GM12878 (cell line): ENCODE results near the gene TOE1. TPM values are rescaled to one million over a fixed set of nuclear protein-coding genes. Genes with fewer than 3 reads are reported as not detected.

Experiments used
- ATAC-seq: fragments of 200-7000 bp; cut with Tn5 transposase; 3 replicates; pipeline ENCODE4 v1.9.1; 2020; ENCODE audit warnings: mild to moderate bottlenecking, moderate library complexity
- BruUV-seq: library from RNA; stranded (reverse); fragments of 400-500 nt; replicated peaks from 2 replicates; lab custom pipeline; 2021; lab: Mats Ljungman, UMichigan
- CTCF ChIA-PET: fragments of 300-600 bp; sonication (Branson Sonifier 250); formaldehyde crosslinking; extraction: SDS; loops from one replicate; lab custom pipeline; 2021; ENCODE audit warnings: inconsistent platforms; lab: Yijun Ruan, JAX
- POLR2A ChIA-PET: fragments of 350-600 bp; formaldehyde crosslinking; extraction: SDS; loops from one replicate; lab custom pipeline; 2021; ENCODE audit warnings: inconsistent platforms; lab: Charles Lee
- RAD21 ChIA-PET: fragments of 300-600 bp; sonication (Branson Sonifier 250); formaldehyde crosslinking; loops from one replicate; lab custom pipeline; 2023; ENCODE audit warnings: antibody characterized with exemption; ENCODE audit not compliant: unreplicated experiment; lab: Charles Lee
- SMC1A ChIA-PET: fragments of 300-600 bp; sonication (Branson Sonifier 250); formaldehyde crosslinking; loops from one replicate; lab custom pipeline; 2023; ENCODE audit not compliant: unreplicated experiment, uncharacterized antibody; lab: Charles Lee
- DNase-seq: peaks from one replicate; pipeline ENCODE4 v3.0.0-alpha.2; 2011; ENCODE audit warnings: low read depth, low spot score
- FAIRE-seq: peaks from 3 replicates; lab custom pipeline; 2011; peaks lifted over from hg19 to GRCh38; lab: Jason Lieb, UNC
- H2AFZ ChIP-seq: 2 replicates; pipeline ENCODE4 v1.6.0; 2011; ENCODE audit warnings: low read depth, low read length, control low read depth; ENCODE audit not compliant: control insufficient read depth
- H3K27ac ChIP-seq: 2 replicates; pipeline ENCODE4 v1.5.1; 2011; ENCODE audit warnings: control low read depth; ENCODE audit not compliant: control insufficient read depth, insufficient read depth
- H3K27me3 ChIP-seq, 2 experiments: replicated peaks in 1 of 2; 2 replicates each; pipeline versions ENCODE4 v1.6.0 to v1.6.1; 2011; ENCODE audit warnings: low read length in 1 of 2; ENCODE audit not compliant: control insufficient read depth in 2 of 2, insufficient read depth in 2 of 2
- H3K36me3 ChIP-seq, 2 experiments: 2 replicates each; pipeline ENCODE4 v1.5.1; 2011; ENCODE audit warnings: low read length in 1 of 2; ENCODE audit not compliant: control insufficient read depth in 2 of 2, insufficient read depth in 2 of 2
- H3K4me1 ChIP-seq: 2 replicates; pipeline ENCODE4 v1.6.1; 2011; ENCODE audit warnings: mild to moderate bottlenecking, low read length, moderate library complexity, mixed read lengths; ENCODE audit not compliant: control insufficient read depth, insufficient read depth
- H3K4me2 ChIP-seq: 2 replicates; pipeline ENCODE4 v1.6.0; 2011; ENCODE audit warnings: control low read depth; ENCODE audit not compliant: control insufficient read depth, insufficient read depth
- H3K4me3 ChIP-seq: fragments of 200-600 bp; sonication (generic); 2 replicates; pipeline ENCODE4 v1.5.1; 2016
- H3K79me2 ChIP-seq: 2 replicates; pipeline ENCODE4 v1.6.0; 2011; ENCODE audit warnings: low read length; ENCODE audit not compliant: control insufficient read depth, insufficient read depth
- H3K9ac ChIP-seq: 2 replicates; pipeline ENCODE4 v1.8.0; 2011; ENCODE audit warnings: low read length, control low read depth, mixed read lengths; ENCODE audit not compliant: control insufficient read depth, insufficient read depth
- H3K9me3 ChIP-seq: replicated peaks from 3 replicates; pipeline ENCODE4 v1.5.1; 2011; ENCODE audit warnings: mild to moderate bottlenecking, low read length; ENCODE audit not compliant: control insufficient read depth, insufficient read depth
- H4K20me1 ChIP-seq: 2 replicates; pipeline ENCODE4 v1.6.0; 2011; ENCODE audit not compliant: control insufficient read depth, insufficient read depth
- BHLHE40 ChIP-seq, 2 experiments: fragments of 450-650 bp in 1 of 2; IDR thresholded peaks; 2 replicates each; pipeline ENCODE4 v1.6.1; 2011 to 2017; ENCODE audit warnings: low read depth in 2 of 2, borderline replicate concordance in 1 of 2, improper control_type of control experiment in 1 of 2, low read length in 1 of 2, mild to moderate bottlenecking in 1 of 2
- ETV6 ChIP-seq, 2 experiments: fragments of 450-650 bp in 1 of 2; IDR thresholded peaks in 1 of 2; conservative IDR thresholded peaks in 1 of 2; 2 replicates each; pipeline ENCODE4 v1.6.1; 2014; ENCODE audit warnings: antibody characterized with exemption in 1 of 2, borderline replicate concordance in 1 of 2, low read depth in 1 of 2, mild to moderate bottlenecking in 1 of 2, moderate library complexity in 1 of 2
- GABPA ChIP-seq: IDR thresholded peaks from 2 replicates; pipeline ENCODE4 v1.6.1; 2014; ENCODE audit warnings: antibody characterized with exemption, low read depth, mild to moderate bottlenecking, inconsistent platforms
- IKZF2 ChIP-seq, 2 experiments: fragments of 450-650 bp; IDR thresholded peaks; 2 replicates each; pipeline ENCODE4 v1.6.1; 2017; ENCODE audit warnings: mild to moderate bottlenecking in 2 of 2, moderate library complexity in 2 of 2
- JUND ChIP-seq: IDR thresholded peaks from 2 replicates; pipeline ENCODE4 v1.6.1; 2012; ENCODE audit warnings: low read depth, mild to moderate bottlenecking, low read length, improper control_type of control experiment, moderate library complexity
- MEF2A ChIP-seq: IDR thresholded peaks from 2 replicates; pipeline ENCODE4 v1.6.1; 2011; ENCODE audit warnings: low read depth, mild to moderate bottlenecking, low read length, moderate library complexity; ENCODE audit not compliant: insufficient read depth
- MLLT1 ChIP-seq: fragments of 450-650 bp; IDR thresholded peaks from 2 replicates; pipeline ENCODE4 v1.6.1; 2016; ENCODE audit warnings: mild to moderate bottlenecking
- NFIC ChIP-seq: IDR thresholded peaks from 2 replicates; pipeline ENCODE4 v1.6.1; 2012; ENCODE audit warnings: low read depth, mild to moderate bottlenecking, inconsistent platforms, low read length, moderate library complexity
- NFYB ChIP-seq: IDR thresholded peaks from 2 replicates; pipeline ENCODE4 v1.6.1; 2011; ENCODE audit warnings: low read depth, mild to moderate bottlenecking, low read length, improper control_type of control experiment, moderate library complexity; ENCODE audit not compliant: insufficient read depth
- RUNX3 ChIP-seq: IDR thresholded peaks from 2 replicates; pipeline ENCODE4 v1.6.1; 2012; ENCODE audit warnings: low read length, inconsistent platforms
- WGBS: methylation state at CpG from one replicate; pipeline ENCODE4 v1.1.6; 2016; ENCODE audit warnings: low lambda C conversion rate; ENCODE audit not compliant: insufficient replicate concordance, insufficient coverage; ENCODE audit errors: missing lambda C conversion rate; 5-methylcytosine and 5-hydroxymethylcytosine counted together
- in situ Hi-C: fragments of 300-500 bp; cut with MboI; formaldehyde crosslinking; loops from 9 replicates; pipeline ENCODE4 v1.14.3; 2018; ENCODE audit warnings: mixed read lengths
- intact Hi-C: fragments of 100-400 bp; cut with micrococcal nuclease; formaldehyde crosslinking; loops from one replicate; pipeline ENCODE4 v1.14.2; 2022; ENCODE audit not compliant: unreplicated experiment
- polyA plus RNA-seq, 11 experiments: library from polyadenylated mRNA; depleted of rRNA in 4 of 11; unstranded in 6 of 11; stranded (reverse) in 5 of 11; fragments of >200 nt; fragmentation: Nextera tagmentation in 4 of 11; fragmentation: Illumina TruSeq in 1 of 11; extraction: Ambion mirVana in 4 of 11; extraction: Trizol in 1 of 11; gene quantifications; 1 replicate in 1 of 11; 2 replicates in 10 of 11; pipeline versions ENCODE4 v1.2.1 to v1.2.3, GENCODE V29; 2011 to 2016; ENCODE audit warnings: inconsistent platforms in 2 of 11, missing spikeins in 2 of 11, low read depth in 1 of 11
- total RNA-seq, 4 experiments: library from RNA; depleted of rRNA in 3 of 4; stranded (reverse); fragments of >200 nt in 3 of 4; fragmentation: Illumina TruSeq in 1 of 4; extraction: Trizol in 1 of 4; gene quantifications; 2 replicates each; pipeline versions ENCODE4 v1.2.1 to v1.2.3, GENCODE V29; 2013 to 2021
- TF ChIP-seq, protein P1 (sequence below): fragments of 450-650 bp; conservative IDR thresholded peaks from 2 replicates; pipeline ENCODE4 v1.6.1; 2017; ENCODE audit warnings: mild to moderate bottlenecking, moderate library complexity

Gene TOE1
- total and polyA plus RNA-seq, 10 of the 15 experiments (the other 5 are each of a cell fraction or from before 2014, with no cell fraction given) = 22.7 to 38.0 (median 33.3) TPM

DNA sequence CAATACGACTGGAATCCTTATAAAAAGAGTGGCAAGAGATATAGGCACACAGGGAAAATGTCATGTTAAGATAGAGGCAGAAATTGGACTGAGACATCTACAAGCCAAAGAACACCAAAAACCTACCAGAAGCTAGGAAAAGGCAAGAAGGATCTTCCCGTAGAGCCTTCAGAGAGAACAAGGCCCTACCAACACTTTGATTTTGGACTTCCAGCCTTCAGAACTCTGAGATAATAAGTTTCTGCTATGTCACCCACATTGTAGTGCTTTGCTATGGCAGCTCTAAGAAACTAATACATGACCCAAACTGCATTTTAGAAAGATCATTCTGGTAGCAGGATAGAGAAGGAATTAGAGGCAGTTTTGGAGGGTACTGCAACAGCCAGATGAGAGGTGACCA, 24.3 kb downstream of the TOE1 start:
- RAD21 ChIA-PET = interaction anchor here (0.9 to 13.5 kb wide), 5 partner anchors 8 to 205 kb away, joined by 3 to 319 read pairs (median 5); partner anchors contain the start of genes MMACHC and TESK2
- TF ChIP-seq BHLHE40 (IDR thresholded peaks at IDR 0.05; ENCODE audit: borderline replicate concordance in 1 of 2, low read depth in 2 of 2, low read length in 1 of 2) (no peak), GABPA (no peak)
- 97% methylated on average over 2 of the region's 2 CpGs for WGBS
- no peaks in the 10 kb centered on the region for H3K79me2 ChIP-seq
- SMC1A ChIA-PET = interaction anchor here (0.9 to 11.6 kb wide), 4 partner anchors 14 to 128 kb away, joined by 3 to 369 read pairs (median 4); partner anchors contain the start of gene TESK2
- no peak for ATAC-seq
- FAIRE-seq = no peak
- no peaks in the 10 kb centered on the region for H3K27me3 ChIP-seq
- POLR2A ChIA-PET = interaction anchor here (1.2 kb wide), 1 partner anchor 10 kb away, joined by 4 read pairs; no protein-coding TSS in a partner anchor
- peaks cover 10% of the 10 kb centered on the region for H3K4me1 ChIP-seq
- DNase-seq = no peak
- in situ Hi-C loops (loop anchor here (5.0 kb wide), 1 partner anchor 128 kb away; the partner anchor contains the start of gene TESK2), intact Hi-C loops (loop anchor here (5.0 kb wide), 1 partner anchor 208 kb away; no protein-coding TSS in a partner anchor)
- CTCF ChIA-PET = interaction anchor here (1.1 to 11.7 kb wide), 9 partner anchors 8 to 205 kb away, joined by 3 to 508 read pairs (median 4); partner anchors contain the start of genes CCDC163, MMACHC and TESK2
- no peak overlapping the region for H3K4me3 ChIP-seq
- H3K4me2 ChIP-seq = no peak overlapping the region
- no peaks in the 10 kb centered on the region for H3K36me3 ChIP-seq
- no peaks in the 10 kb centered on the region for H3K9me3 ChIP-seq
- H4K20me1 ChIP-seq = no peaks in the 10 kb centered on the region
- H3K9ac ChIP-seq = no peak overlapping the region
- no peak overlapping the region for H2AFZ ChIP-seq
- H3K27ac ChIP-seq = no peak overlapping the region
- no TSS peak for BruUV-seq

GRCh38 chr1:45365051-45365450, 25.1 kb downstream of the TOE1 start:
- SMC1A ChIA-PET = interaction anchor here (0.7 to 11.6 kb wide), 8 partner anchors 9 to 135 kb away, joined by 3 to 369 read pairs (median 3); partner anchors contain the start of genes CCDC163, MMACHC and TESK2
- H2AFZ ChIP-seq = no peak overlapping the region
- DNase-seq (no peak), ATAC-seq (peak; percentile 96), FAIRE-seq (peak; percentile 78)
- no peaks in the 10 kb centered on the region for H4K20me1 ChIP-seq
- peak overlapping the region; percentile 18; the same call in 1 of the 2 replicates for H3K4me2 ChIP-seq
- intact Hi-C loops = no loop called here
- RAD21 ChIA-PET = interaction anchor here (0.9 to 13.5 kb wide), 5 partner anchors 8 to 204 kb away, joined by 3 to 319 read pairs (median 5); partner anchors contain the start of genes MMACHC and TESK2
- no peak overlapping the region for H3K27ac ChIP-seq
- H3K4me1 ChIP-seq = peaks cover 11% of the 10 kb centered on the region
- H3K9ac ChIP-seq = no peak overlapping the region
- H3K79me2 ChIP-seq = no peaks in the 10 kb centered on the region
- POLR2A ChIA-PET = interaction anchor here (0.6 to 1.5 kb wide), 5 partner anchors 9 to 820 kb away, joined by 3 to 4 read pairs (median 3); partner anchors contain the start of genes MUTYH and TOE1
- no peaks in the 10 kb centered on the region for H3K36me3 ChIP-seq
- in situ Hi-C loops = no loop called here
- H3K4me3 ChIP-seq = no peak overlapping the region
- no peaks in the 10 kb centered on the region for H3K9me3 ChIP-seq
- 22% methylated on average over 6 of the region's 6 CpGs for WGBS
- no TSS peak for BruUV-seq
- H3K27me3 ChIP-seq = no peaks in the 10 kb centered on the region
- CTCF ChIA-PET = interaction anchor here (0.8 to 11.7 kb wide), 11 partner anchors 9 to 204 kb away, joined by 3 to 508 read pairs (median 4); partner anchors contain the start of genes CCDC163, MMACHC and TESK2
- TF ChIP-seq MEF2A = 0 out of 2 replicates have a peak, but pooled peaks have one; percentile 16
- no peak for TF ChIP-seq NFYB
- TF ChIP-seq RUNX3 = peak; percentile 86
- TF ChIP-seq, protein P1, sequence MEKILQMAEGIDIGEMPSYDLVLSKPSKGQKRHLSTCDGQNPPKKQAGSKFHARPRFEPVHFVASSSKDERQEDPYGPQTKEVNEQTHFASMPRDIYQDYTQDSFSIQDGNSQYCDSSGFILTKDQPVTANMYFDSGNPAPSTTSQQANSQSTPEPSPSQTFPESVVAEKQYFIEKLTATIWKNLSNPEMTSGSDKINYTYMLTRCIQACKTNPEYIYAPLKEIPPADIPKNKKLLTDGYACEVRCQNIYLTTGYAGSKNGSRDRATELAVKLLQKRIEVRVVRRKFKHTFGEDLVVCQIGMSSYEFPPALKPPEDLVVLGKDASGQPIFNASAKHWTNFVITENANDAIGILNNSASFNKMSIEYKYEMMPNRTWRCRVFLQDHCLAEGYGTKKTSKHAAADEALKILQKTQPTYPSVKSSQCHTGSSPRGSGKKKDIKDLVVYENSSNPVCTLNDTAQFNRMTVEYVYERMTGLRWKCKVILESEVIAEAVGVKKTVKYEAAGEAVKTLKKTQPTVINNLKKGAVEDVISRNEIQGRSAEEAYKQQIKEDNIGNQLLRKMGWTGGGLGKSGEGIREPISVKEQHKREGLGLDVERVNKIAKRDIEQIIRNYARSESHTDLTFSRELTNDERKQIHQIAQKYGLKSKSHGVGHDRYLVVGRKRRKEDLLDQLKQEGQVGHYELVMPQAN = no peak
- peak; percentile 31; the same call in 1 of the 2 replicates for TF ChIP-seq NFIC
- TF ChIP-seq JUND = peak; percentile 61; the same call in 1 of the 2 replicates
- peak; percentile 56 to 61 for TF ChIP-seq IKZF2 (IDR thresholded peaks at IDR 0.05)
- no peak for TF ChIP-seq MLLT1
- TF ChIP-seq ETV6 (conservative IDR thresholded peaks at IDR 0.05 in 1 of 2, IDR thresholded peaks at IDR 0.05 in 1 of 2; ENCODE audit: borderline replicate concordance in 1 of 2, low read depth in 1 of 2) = no peak
